ENCODE results near the gene TSPAN15.
"Not testable (repeated sequence)": the region's sequence is repeated elsewhere in the genome, so short reads cannot be mapped to it uniquely, and the experiment has no call there.

Gene TSPAN15

GRCh38 chr10:69505636-69506318 lies 54.5 kb downstream of the TSPAN15 start:
- no peak for DNase-seq

- DNase-seq: no peak
Observed at GRCh38 chr10:69506487-69506833, 55.2 kb downstream of the TSPAN15 start.

DNA sequence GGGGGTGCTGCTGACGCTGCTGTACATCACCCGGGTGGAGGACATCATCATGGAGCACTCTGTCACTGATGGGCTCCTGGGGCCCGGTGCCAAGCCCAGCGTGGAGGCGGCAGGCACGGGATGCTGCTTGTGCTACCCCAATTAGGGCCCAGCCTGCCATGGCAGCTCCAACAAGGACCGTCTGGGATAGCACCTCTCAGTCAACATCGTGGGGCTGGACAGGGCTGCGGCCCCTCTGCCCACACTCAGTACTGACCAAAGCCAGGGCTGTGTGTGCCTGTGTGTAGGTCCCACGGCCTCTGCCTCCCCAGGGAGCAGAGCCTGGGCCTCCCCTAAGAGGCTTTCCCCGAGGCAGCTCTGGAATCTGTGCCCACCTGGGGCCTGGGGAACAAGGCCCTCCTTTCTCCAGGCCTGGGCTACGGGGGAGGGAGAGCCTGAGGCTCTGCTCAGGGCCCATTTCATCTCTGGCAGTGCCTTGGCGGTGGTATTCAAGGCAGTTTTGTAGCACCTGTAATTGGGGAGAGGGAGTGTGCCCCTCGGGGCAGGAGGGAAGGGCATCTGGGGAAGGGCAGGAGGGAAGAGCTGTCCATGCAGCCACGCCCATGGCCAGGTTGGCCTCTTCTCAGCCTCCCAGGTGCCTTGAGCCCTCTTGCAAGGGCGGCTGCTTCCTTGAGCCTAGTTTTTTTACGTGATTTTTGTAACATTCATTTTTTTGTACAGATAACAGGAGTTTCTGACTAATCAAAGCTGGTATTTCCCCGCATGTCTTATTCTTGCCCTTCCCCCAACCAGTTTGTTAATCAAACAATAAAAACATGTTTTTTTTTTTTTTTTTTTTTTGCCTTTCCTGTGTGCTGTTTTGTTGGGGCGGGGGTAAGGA lies 55.8 kb downstream of the TSPAN15 start:
- no peak for DNase-seq

DNA sequence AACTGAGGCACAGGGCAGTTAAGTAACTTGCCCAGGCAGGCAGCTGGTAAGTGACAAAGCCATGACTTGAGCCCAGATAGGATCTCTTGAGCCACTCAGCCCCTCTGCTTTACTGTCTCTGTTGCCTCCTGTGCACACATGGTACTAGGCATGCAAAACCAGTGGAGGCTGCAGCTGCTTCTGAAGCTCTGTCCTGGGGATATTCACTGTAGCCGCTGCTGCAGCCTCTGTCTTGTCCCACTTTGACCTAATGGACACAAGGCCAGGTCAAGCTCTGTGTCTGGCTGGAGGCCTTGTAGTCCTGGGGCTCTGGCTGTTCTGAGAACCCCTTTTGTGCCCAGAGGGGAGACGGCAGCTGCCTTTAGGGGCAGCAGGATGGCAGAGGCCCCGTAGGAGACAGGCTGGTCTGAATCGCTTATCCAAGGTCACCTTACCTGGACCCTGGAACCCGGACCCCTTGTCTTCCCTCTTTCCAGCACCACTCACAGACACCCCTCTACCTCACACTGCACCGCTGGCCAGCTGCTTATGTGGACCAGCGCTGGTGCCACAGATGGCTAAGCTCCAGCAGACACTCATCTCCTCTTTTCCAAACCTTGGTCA lies 57.6 kb downstream of the TSPAN15 start:
- no peak for DNase-seq

DNA sequence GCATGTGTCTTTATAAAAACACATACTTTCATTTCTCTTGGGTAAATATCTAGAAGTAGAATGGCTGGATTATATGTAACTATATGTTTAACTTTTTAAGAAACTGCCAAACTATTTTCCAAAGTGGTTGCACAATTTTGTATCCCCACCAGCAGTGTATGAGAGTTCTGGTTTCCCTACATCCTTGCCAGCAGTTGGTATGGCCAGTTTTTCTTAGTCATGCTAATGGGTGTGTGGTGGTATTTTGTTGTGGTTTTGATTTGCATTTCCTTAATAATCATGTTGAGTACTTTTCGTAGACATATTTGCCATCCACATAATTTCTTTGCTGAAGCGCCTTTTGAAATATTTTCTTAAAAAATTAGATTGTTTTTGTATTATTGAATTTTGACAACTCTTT lies 61.6 kb downstream of the TSPAN15 start:
- DNase-seq: no peak

DNA sequence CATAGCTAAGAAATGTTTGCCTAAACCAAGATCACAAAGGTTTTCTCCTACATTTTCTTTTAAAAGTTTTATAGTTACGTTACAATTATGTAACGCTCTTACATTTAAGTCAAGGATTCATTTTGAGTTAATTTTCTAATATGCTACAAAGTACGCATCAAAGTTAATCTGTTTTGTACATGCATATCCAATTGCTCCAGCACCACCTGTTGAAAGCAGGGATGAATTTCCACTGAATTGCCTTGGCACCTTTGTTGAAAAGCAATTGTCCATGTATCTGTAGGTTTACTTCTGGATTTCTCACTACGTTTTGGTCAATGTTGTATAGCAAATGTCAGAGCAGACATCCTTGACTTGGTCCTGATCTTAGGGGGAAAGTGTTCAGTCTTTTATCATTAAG lies 62.4 kb downstream of the TSPAN15 start:
- no peak for DNase-seq

GRCh38 chr10:69515699-69516259 lies 64.5 kb downstream of the TSPAN15 start:
- peak; percentile 52 for DNase-seq

DNA sequence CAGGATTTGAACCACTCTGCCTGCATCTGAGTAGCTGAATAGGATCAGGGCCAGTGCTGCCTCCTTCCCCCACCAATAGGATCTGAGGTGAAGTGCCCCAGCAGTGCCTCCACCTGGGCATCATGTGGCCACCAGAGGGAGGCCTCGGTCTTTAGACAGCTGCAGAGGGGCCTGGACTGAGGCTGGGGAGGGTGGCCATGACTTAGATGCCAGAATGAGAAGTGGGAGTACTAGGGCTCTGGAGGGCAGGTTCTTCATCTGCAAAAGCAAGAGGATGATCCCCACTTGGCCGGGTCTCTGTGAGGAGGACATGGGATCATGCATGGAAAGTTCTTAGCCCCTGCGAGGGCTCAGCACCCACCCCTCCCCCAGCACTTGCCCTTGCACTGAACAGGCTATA lies 65.1 kb downstream of the TSPAN15 start:
- peak; percentile 31 for DNase-seq

DNA sequence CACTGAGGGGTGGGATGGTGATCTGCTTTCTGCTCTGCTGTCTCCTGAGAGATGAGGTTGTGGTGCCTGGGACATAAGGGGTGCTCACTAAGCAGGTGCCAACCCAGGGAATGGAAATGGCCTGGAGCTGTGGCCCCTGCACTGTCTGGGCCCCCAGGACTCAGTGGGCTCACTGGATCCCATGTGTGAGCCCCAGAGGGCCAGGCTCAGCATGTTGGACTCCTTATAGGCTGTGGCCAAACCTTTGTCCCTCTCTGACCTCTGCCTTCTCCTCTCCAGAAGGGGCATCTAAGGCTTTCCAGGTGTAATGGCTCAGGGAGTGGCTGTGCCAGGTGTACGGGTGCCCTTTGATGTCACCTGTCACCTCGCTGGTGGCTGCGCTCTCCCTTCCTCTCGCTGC lies 65.5 kb downstream of the TSPAN15 start:
- no peak for DNase-seq

DNA sequence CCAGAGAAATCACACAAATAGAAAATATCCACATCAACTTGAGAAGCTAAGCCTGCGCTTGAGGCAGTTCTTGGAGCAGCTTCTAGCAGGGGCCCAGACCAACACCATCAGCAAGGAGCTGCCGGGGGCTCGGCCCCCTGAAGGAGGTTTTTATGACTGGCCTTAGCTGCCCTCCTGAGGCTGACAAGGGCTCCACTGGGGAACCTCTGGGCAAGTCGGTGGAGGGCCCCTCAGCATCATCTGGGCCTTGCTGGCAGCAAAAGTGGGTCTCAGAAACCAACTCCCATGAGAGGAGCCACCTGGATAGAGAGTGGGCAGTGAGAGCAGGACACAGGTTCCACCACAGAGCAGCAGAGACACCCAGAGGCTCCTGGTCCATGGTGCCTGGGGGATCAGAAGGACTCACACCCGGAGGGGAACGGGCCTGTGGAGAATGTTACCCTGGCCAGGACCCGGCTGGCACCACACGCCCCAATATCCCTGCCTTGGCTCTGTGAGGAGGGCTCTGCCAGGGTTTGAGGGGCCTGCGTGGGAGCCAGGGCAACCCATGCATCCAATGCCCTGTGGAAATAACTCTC lies 66.1 kb downstream of the TSPAN15 start:
- DNase-seq: no peak

DNA sequence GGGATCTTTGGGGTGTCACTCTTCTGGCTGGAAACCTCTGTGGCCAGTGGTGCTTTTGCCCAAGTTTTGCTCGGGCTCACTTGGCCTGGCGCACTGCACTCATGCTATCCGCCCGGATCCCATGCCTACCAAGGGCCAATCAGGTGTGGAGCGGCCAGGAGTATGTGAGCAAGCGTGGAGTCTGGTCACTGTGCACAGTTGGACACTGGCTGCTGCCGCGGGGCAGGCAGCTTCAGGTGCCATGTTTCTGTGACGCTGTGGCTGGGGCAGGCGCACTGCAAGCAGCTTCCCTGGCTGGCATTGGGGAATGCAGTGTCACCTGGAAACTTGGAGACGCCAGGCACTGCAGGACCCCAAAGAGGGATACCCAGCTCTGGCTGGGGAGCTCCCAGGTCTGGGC lies 76.7 kb downstream of the TSPAN15 start:
- DNase-seq: no peak

- DNase-seq: no peak
Observed at GRCh38 chr10:69533658-69534057, 82.4 kb downstream of the TSPAN15 start.

DNA sequence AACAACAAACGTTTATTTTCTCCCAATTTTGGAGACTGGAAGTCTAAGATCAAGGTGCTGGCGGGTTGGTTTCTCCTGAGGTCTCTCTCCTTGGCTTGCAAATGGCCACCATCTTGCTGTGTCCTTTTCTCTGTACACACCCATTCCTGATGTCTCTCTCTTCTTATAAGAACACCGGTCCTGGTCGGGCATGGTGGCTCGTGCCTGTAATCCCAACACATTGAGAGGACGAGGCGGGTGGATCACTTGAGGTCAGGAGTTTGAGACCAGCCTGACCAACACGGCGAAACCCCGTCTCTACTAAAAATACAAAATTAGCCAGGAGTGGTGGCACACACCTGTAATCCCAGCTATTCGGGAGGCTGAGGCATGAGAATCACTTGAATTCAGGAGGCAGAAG lies 85.3 kb downstream of the TSPAN15 start:
- DNase-seq: not testable (repeated sequence)

- DNase-seq: no peak
Observed at GRCh38 chr10:69537449-69537848, 86.2 kb downstream of the TSPAN15 start.

DNA sequence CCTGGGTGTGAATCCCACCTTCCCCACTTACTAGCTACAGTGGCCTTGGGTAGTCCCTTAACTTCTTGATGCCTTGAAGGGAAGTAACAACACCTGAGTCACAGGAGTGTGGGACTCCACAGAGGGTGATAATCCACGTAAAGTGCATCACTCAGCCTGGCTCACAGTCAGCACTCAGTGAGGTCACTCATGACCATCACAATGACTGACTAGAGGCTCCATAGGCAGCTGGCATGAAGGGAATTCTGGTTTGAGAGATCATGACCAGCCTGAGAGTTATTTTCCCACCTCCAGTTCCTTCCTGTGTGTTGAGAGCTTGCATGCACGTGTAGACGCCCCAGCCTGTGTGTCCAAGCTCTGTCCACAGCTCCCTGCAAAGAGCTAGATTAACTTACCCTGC lies 87.2 kb downstream of the TSPAN15 start:
- no peak for DNase-seq

- no peak for DNase-seq
Observed at GRCh38 chr10:69541463-69541862, 90.2 kb downstream of the TSPAN15 start.

- DNase-seq: no peak
Observed at GRCh38 chr10:69549959-69550358, 98.7 kb downstream of the TSPAN15 start.

GRCh38 chr10:69552268-69552667 lies 101.0 kb downstream of the TSPAN15 start:
- DNase-seq: no peak

GRCh38 chr10:69553328-69553727 lies 102.1 kb downstream of the TSPAN15 start:
- DNase-seq: no peak

DNA sequence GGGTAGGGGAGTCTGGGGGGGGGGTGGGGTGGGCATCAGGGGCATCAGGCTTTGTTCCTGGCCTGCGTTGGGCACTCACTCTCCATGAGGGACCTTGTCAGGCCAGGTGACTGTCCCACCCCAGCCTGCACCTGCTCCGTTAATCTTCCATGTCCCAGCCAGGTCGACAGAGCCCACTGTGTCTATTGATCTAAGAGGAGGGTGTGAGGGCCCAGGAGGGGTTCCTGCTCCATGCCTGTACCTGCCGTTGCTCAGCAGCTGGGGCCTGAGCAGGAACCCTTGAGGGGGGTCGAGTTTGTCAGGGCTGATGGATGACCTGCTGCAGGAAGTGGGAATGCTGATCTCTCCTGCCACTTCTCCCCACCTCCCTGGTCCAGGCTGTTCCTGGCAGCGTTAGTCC lies 103.3 kb downstream of the TSPAN15 start:
- DNase-seq: no peak
